ENCODE data around the gene RIOK2.

- TF ChIP-seq CTCF (IDR thresholded peaks at IDR 0.05) (no peak), POLR2A (IDR thresholded peaks at IDR 0.05) (no peak)
Observed at GRCh38 chr5:97183100-97183929, at the start of gene RIOK2.
